Measurements from ENCODE around the gene KCNH3. TPM values are rescaled to one million over a fixed set of nuclear protein-coding genes. Genes with fewer than 3 reads are reported as not detected.
A peak's percentile ranks its signal among the peaks of the same experiment; 100 is the strongest.

The KCNH3 gene, protein sequence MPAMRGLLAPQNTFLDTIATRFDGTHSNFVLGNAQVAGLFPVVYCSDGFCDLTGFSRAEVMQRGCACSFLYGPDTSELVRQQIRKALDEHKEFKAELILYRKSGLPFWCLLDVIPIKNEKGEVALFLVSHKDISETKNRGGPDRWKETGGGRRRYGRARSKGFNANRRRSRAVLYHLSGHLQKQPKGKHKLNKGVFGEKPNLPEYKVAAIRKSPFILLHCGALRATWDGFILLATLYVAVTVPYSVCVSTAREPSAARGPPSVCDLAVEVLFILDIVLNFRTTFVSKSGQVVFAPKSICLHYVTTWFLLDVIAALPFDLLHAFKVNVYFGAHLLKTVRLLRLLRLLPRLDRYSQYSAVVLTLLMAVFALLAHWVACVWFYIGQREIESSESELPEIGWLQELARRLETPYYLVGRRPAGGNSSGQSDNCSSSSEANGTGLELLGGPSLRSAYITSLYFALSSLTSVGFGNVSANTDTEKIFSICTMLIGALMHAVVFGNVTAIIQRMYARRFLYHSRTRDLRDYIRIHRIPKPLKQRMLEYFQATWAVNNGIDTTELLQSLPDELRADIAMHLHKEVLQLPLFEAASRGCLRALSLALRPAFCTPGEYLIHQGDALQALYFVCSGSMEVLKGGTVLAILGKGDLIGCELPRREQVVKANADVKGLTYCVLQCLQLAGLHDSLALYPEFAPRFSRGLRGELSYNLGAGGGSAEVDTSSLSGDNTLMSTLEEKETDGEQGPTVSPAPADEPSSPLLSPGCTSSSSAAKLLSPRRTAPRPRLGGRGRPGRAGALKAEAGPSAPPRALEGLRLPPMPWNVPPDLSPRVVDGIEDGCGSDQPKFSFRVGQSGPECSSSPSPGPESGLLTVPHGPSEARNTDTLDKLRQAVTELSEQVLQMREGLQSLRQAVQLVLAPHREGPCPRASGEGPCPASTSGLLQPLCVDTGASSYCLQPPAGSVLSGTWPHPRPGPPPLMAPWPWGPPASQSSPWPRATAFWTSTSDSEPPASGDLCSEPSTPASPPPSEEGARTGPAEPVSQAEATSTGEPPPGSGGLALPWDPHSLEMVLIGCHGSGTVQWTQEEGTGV
- total RNA-seq = 1 to 10 TPM; 2.4 to 3.4 TPM
- 1.5 TPM for polyA plus RNA-seq (2013, experiment 1 of 2)
- polyA plus RNA-seq (2013, experiment 2 of 2) = 1.8 TPM
- 0.85 to 9.5 (median 3.4) reads per million in 172 experiments for total RNA-seq

DNA sequence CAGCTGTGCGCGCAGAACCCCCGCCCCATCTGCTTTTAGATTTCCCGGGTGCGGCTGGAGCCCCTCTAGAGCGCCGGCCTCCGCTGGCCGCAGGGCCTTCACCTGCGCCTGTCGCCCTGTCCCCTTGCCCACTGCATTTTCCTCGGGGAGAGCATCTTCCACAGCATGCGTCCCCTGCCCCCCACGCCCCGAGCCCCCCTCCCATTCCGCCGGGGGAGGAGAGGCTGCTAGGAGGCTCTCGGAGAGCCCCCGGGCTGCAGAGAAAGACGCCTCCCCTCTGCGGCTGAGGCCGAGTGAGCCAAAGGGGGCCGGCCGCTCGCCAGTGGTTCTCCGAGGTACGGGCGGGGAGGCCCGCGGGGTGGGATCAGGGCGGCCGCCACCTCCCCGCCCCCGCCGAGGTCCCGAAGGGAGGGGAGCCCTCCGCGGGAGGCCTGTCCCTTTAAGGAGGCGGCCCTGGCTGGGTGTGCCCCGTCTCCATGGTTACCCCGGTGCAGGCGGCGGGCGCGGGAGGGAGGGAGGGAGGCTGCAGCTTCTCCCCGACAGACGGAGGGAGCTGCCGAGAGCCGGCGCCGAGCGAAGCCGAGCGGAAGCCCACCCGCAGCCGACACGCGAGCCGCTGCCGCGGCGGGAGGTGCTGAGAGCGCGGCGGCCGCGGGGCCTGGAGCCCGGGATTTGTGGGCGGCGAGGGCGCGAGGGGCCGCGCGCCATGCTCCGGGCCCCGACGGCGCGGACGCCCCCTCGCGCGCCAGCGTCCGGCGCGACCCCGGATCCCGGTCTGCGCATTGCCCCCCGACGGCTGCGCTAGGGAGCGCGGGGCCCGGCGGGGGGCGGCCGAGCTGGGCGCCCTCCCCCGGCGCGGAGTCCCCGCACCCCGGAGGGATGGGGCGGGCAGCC lies at the start of gene KCNH3:
KCNH3 (plus strand) TSS at position 521 of the 894 bp plus-strand sequence. CDS start 387 bp downstream, outside the sequence.
- peaks cover 32% of the 10 kb centered on the region for H3K4me1 ChIP-seq (ENCODE audit: insufficient read depth, low read length)

DNA sequence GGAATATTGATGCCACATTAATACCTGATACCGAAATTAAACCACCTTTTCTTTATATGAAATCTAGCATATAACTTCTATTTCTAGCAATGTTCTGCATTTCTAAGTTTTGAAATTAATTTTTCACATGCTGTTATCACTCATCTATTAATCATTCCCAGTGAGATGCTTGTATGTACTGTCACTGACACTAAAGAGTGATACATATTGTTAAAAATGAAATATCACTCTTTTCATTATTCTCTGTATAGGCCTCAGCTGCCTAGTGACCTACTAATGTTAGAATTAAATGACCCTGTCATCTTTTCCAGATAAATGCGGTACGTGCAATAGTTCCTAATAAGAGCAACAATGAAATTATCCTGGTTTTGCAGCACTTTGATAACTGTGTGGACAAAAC lies 49.7 kb upstream of the KCNH3 start:
- H3K36me3 Mint-ChIP-seq (ENCODE audit: low read depth) = peaks cover 7% of the 10 kb centered on the region
- no peak overlapping the region for H3K4me3 ChIP-seq (ENCODE audit: low read length)
- no peaks in the 10 kb centered on the region for H3K36me3 ChIP-seq (ENCODE audit: insufficient read depth, low read length)
- H3K4me3 Mint-ChIP-seq = no peak overlapping the region
- no peaks in the 10 kb centered on the region for H3K9me3 Mint-ChIP-seq
- H3K27me3 ChIP-seq (ENCODE audit: control insufficient read depth in 1 of 2, insufficient read depth in 2 of 2, low read length in 2 of 2) = no peaks in the 10 kb centered on the region
- H3K9me3 ChIP-seq (ENCODE audit: control insufficient read depth in 1 of 2, insufficient read depth in 1 of 2, low read length in 2 of 2) = no peaks in the 10 kb centered on the region
- ChIA-PET POLR2A (no interaction called here), CTCF (interaction anchor here (0.7 kb wide), 1 partner anchor 64 kb away, joined by 3 read pairs; no protein-coding TSS in a partner anchor)
- no peaks in the 10 kb centered on the region for H3K4me1 ChIP-seq (ENCODE audit: insufficient read depth, low read length)
- H3K27me3 Mint-ChIP-seq = no peaks in the 10 kb centered on the region
- no peaks in the 10 kb centered on the region for H3K4me1 Mint-ChIP-seq (ENCODE audit: low read depth)
- no peak for ATAC-seq (ENCODE audit: poor library complexity)
- TF ChIP-seq, protein P1, sequence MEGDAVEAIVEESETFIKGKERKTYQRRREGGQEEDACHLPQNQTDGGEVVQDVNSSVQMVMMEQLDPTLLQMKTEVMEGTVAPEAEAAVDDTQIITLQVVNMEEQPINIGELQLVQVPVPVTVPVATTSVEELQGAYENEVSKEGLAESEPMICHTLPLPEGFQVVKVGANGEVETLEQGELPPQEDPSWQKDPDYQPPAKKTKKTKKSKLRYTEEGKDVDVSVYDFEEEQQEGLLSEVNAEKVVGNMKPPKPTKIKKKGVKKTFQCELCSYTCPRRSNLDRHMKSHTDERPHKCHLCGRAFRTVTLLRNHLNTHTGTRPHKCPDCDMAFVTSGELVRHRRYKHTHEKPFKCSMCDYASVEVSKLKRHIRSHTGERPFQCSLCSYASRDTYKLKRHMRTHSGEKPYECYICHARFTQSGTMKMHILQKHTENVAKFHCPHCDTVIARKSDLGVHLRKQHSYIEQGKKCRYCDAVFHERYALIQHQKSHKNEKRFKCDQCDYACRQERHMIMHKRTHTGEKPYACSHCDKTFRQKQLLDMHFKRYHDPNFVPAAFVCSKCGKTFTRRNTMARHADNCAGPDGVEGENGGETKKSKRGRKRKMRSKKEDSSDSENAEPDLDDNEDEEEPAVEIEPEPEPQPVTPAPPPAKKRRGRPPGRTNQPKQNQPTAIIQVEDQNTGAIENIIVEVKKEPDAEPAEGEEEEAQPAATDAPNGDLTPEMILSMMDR (IDR thresholded peaks at IDR 0.05) = no peak
- H3K27ac Mint-ChIP-seq = no peak overlapping the region
- intact Hi-C loops (cut with DNase I, micrococcal nuclease) = loop anchor here in 1 of 2 experiments (5.0 kb wide), 1 partner anchor 938 kb away; no protein-coding TSS in a partner anchor
- no peak for DNase-seq
- no peak overlapping the region for H3K27ac ChIP-seq (ENCODE audit: low read depth in 1 of 2, low read length in 2 of 2)

More for the DNA sequence above, at the start of gene KCNH3:
- Mint-ChIP-seq H3K4me1 (ENCODE audit: low read depth) (peaks cover 28% of the 10 kb centered on the region), H3K4me3 (peak within 1 kb of the TSS; percentile 86), H3K27ac (no peak within 1 kb of the TSS), H3K27me3 (peaks cover 5% of the 10 kb centered on the region), H3K9me3 (no peaks in the 10 kb centered on the region), H3K36me3 (ENCODE audit: low read depth) (no peaks in the 10 kb centered on the region)
- TF ChIP-seq, protein P1 (IDR thresholded peaks at IDR 0.05) = no peak
- Histone ChIP-seq H3K9me3 (ENCODE audit: control insufficient read depth in 1 of 2, insufficient read depth in 1 of 2, low read length in 2 of 2) (no peaks in the 10 kb centered on the region), H3K27ac (ENCODE audit: low read depth in 1 of 2, low read length in 2 of 2) (no peak within 1 kb of the TSS), H3K36me3 (ENCODE audit: insufficient read depth, low read length) (no peaks in the 10 kb centered on the region), H3K4me3 (ENCODE audit: low read length) (peak within 1 kb of the TSS; percentile 57), H3K27me3 (ENCODE audit: control insufficient read depth in 1 of 2, insufficient read depth in 2 of 2, low read length in 2 of 2) (peaks cover 0 to 7% of the 10 kb centered on the region in 2 experiments)
- POLR2A ChIA-PET = interaction anchor here (0.7 to 1.7 kb wide), 4 partner anchors 28 to 216 kb away, joined by 4 to 8 read pairs (median 6); partner anchors contain the start of genes MCRS1, SPATS2 and TROAP
- CTCF ChIA-PET = interaction anchor here (0.5 to 1.6 kb wide), 4 partner anchors 15 to 180 kb away, joined by 3 to 6 read pairs (median 3); partner anchors contain the start of gene PRPF40B
- intact Hi-C loops (cut with DNase I, micrococcal nuclease) = no loop called here
- ATAC-seq (ENCODE audit: poor library complexity) = peak; percentile 93
- DNase-seq = peak; percentile 82 to 95 (median 90)

Measured in CD4-positive, alpha-beta T cell (primary cell).